ENCODE measurements around the gene MTMR6. TPM values are rescaled to one million over a fixed set of nuclear protein-coding genes. Genes with fewer than 3 reads are reported as not detected.

The MTMR6 gene
- total RNA-seq, 1 donor from 2014 or later: 21.2 TPM

GRCh38 chr13:25249001-25249543 is 38.2 kb downstream of the MTMR6 start:
- Mint-ChIP-seq H3K9me3 (ENCODE audit: unreplicated experiment) (no peaks in the 10 kb centered on the region), H3K4me1 (ENCODE audit: unreplicated experiment) (no peaks in the 10 kb centered on the region), H3K36me3 (ENCODE audit: low read depth, unreplicated experiment) (peaks cover 14% of the 10 kb centered on the region), H3K27ac (ENCODE audit: unreplicated experiment) (no peak overlapping the region), H3K27me3 (ENCODE audit: unreplicated experiment) (no peaks in the 10 kb centered on the region), H3K4me3 (ENCODE audit: unreplicated experiment) (no peak overlapping the region)
- DNase-seq (ENCODE audit: low spot score): no peak
- TF ChIP-seq CTCF (IDR thresholded peaks at IDR 0.05; ENCODE audit: unreplicated experiment): no peak

GRCh38 chr13:25248071-25248470 is 39.2 kb downstream of the MTMR6 start:
- Mint-ChIP-seq H3K36me3 (ENCODE audit: low read depth, unreplicated experiment) (peaks cover 18% of the 10 kb centered on the region), H3K27me3 (ENCODE audit: unreplicated experiment) (no peaks in the 10 kb centered on the region), H3K9me3 (ENCODE audit: unreplicated experiment) (no peaks in the 10 kb centered on the region), H3K27ac (ENCODE audit: unreplicated experiment) (no peak overlapping the region), H3K4me3 (ENCODE audit: unreplicated experiment) (no peak overlapping the region), H3K4me1 (ENCODE audit: unreplicated experiment) (no peaks in the 10 kb centered on the region)
- no peak for TF ChIP-seq CTCF (IDR thresholded peaks at IDR 0.05; ENCODE audit: unreplicated experiment)
- DNase-seq (ENCODE audit: low spot score): no peak

GRCh38 chr13:25247360-25247759 is 39.9 kb downstream of the MTMR6 start:
- no peaks in the 10 kb centered on the region for H3K9me3 Mint-ChIP-seq (ENCODE audit: unreplicated experiment)
- DNase-seq (ENCODE audit: low spot score): no peak
- H3K36me3 Mint-ChIP-seq (ENCODE audit: low read depth, unreplicated experiment): peaks cover 18% of the 10 kb centered on the region
- H3K27ac Mint-ChIP-seq (ENCODE audit: unreplicated experiment): no peak overlapping the region
- H3K27me3 Mint-ChIP-seq (ENCODE audit: unreplicated experiment): no peaks in the 10 kb centered on the region
- no peaks in the 10 kb centered on the region for H3K4me1 Mint-ChIP-seq (ENCODE audit: unreplicated experiment)
- no peak overlapping the region for H3K4me3 Mint-ChIP-seq (ENCODE audit: unreplicated experiment)
- no peak for TF ChIP-seq CTCF (IDR thresholded peaks at IDR 0.05; ENCODE audit: unreplicated experiment)

- no peak for DNase-seq (ENCODE audit: low spot score)
- Mint-ChIP-seq H3K4me3 (ENCODE audit: unreplicated experiment) (no peak overlapping the region), H3K27ac (ENCODE audit: unreplicated experiment) (no peak overlapping the region), H3K27me3 (ENCODE audit: unreplicated experiment) (no peaks in the 10 kb centered on the region), H3K4me1 (ENCODE audit: unreplicated experiment) (peaks cover 7% of the 10 kb centered on the region), H3K36me3 (ENCODE audit: low read depth, unreplicated experiment) (peaks cover 14% of the 10 kb centered on the region), H3K9me3 (ENCODE audit: unreplicated experiment) (no peaks in the 10 kb centered on the region)
- TF ChIP-seq CTCF (IDR thresholded peaks at IDR 0.05; ENCODE audit: unreplicated experiment): no peak
Observed at GRCh38 chr13:25244123-25244522, 43.2 kb downstream of the MTMR6 start.

- peaks cover 14% of the 10 kb centered on the region for H3K36me3 Mint-ChIP-seq (ENCODE audit: low read depth, unreplicated experiment)
- no peaks in the 10 kb centered on the region for H3K27me3 Mint-ChIP-seq (ENCODE audit: unreplicated experiment)
- H3K4me1 Mint-ChIP-seq (ENCODE audit: unreplicated experiment): peaks cover 7% of the 10 kb centered on the region
- no peak for DNase-seq (ENCODE audit: low spot score)
- H3K9me3 Mint-ChIP-seq (ENCODE audit: unreplicated experiment): no peaks in the 10 kb centered on the region
- H3K4me3 Mint-ChIP-seq (ENCODE audit: unreplicated experiment): no peak overlapping the region
- H3K27ac Mint-ChIP-seq (ENCODE audit: unreplicated experiment): no peak overlapping the region
- TF ChIP-seq CTCF (IDR thresholded peaks at IDR 0.05; ENCODE audit: unreplicated experiment): no peak
Observed at GRCh38 chr13:25242956-25243355, 44.3 kb downstream of the MTMR6 start.
